DMS53 treated with DMSO at 0.1 percent for 48 hours (cell line): ENCODE results near the gene ZNF513.

Source experiments
- DNase-seq: peaks from one replicate; lab custom pipeline; 2025; ENCODE audit not compliant: unreplicated experiment; lab: John Stamatoyannopoulos, UW

Gene ZNF513

GRCh38 chr2:27390822-27391679 lies 10.5 kb upstream of the ZNF513 start:
- no peak for DNase-seq

GRCh38 chr2:27381577-27382181 lies 1.1 kb upstream of the ZNF513 start:
- no peak for DNase-seq

DNA sequence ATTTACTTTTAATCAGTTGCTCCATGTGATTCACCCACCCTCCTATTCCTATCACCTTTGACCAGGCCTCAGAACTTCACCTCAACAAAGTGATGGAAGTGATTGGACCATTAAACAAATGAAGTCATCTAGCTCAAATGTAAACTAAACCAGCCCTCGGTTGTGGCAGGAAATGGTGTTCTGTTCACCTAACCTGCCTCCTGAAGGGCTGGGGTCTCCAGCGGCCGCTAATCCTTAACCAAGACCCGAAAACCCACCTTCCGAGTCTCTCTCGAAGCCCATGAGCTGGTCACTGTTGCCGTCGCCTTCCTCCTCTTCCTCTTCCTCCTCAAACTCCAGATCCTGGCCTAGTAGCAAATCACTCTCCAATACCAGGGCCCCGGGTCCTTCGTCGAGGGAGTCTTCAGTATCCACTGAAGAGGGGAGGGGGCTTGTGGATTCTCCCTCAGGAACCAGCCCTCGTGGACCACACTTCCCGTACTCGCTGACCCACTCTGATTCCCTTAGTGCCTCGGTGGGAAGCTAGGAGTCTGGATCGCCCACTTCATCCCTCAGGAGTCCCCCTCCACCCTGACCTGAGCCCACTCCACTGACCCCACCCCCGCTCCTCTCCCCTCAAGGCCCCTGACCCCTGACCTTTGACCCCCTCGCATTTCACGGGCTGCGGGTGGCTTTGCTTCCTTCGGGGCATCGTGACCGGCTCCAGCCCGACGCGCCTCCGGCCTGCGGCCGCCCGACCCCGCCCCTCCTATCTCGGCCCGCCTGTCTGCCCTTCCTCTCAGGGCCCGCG lies 503 bp downstream of the ZNF513 start:
- DNase-seq = peak; percentile 35

- no peak for DNase-seq
Observed at GRCh38 chr2:27379383-27379835, 1.1 kb downstream of the ZNF513 start.

DNA sequence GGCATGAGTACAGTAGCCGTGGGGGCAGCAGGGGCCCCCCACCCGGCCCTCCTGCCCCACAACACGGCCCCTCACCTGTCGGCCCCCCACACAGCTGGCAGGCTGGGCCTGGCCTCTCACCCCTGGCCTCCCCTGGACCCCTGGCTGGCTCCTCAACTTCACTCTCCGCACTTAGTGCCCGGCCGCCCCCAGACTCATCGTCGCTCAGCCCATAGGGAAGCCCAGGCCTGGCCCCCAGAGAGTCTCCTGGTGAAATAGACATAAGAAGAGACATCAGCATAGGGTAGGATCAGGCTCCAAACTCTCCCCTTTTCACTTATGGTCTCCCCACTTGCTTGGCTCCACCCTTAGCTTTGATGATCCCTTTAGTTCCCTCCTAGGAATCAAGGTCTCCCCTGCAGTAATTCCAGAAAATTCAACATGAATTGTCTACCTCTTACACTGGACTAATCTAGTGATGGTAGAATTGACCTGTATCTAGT lies 1.7 kb downstream of the ZNF513 start:
- DNase-seq = no peak

DNA sequence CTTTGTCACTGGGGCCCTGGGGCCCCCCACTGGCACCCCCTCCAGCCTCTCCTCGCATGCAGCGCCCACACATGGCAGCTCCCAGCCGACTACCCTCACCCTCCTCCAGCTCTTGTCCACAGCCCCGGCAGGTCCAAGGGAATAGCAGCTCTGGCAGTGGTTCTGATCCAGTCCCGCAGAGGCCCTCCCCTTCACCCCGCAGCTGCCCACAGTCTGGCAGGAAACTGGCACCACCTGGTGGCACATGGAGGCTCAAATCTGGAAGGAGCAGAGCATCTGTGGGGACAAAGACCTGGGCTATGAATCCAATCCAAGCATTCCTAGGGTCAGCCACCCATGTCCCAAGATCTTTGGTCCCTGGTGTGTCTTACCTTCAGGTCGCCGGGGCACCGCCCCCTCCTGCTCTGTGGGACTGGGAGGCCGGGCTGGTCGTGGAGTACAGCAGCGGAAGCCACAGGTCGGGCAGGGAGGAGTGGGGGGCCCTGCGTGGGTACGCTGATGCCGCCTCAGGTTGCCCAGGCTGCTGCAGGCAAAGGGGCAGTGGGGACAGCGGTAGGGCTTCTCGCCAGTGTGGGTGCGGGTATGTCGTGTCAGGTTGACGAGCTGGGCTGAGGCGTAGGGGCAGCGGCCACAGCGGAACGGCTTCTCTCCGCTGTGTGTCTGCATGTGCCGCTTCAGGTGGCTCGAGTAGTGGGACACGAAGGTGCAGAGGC lies 2.3 kb downstream of the ZNF513 start:
- DNase-seq = no peak

DNA sequence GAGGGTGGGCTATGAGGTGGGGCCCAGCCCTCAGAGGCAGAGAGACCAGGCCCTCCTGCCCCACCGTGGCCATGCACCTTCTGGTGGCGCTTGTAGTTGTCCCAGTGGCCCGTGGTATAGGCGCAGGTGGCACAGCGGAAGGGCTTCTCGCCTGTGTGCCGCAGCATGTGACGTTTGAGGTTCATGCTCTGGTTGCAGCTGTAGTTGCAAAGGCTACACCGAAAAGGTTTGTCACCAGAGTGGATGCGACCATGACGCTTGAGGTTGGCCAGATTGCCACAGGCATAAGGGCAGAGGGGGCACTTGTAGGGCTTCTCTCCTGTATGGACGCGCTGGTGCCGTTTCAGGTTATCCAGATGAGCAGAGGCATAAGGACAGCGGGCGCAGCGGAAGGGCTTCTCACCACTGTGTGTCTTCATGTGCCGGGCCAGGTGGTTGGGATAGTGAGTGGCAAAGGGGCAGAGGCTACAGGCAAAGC lies 2.9 kb downstream of the ZNF513 start:
- DNase-seq = no peak

GRCh38 chr2:27376866-27377617 lies 3.5 kb downstream of the ZNF513 start:
- no peak for DNase-seq

GRCh38 chr2:27376151-27376865 lies 4.2 kb downstream of the ZNF513 start:
- no peak for DNase-seq

DNA sequence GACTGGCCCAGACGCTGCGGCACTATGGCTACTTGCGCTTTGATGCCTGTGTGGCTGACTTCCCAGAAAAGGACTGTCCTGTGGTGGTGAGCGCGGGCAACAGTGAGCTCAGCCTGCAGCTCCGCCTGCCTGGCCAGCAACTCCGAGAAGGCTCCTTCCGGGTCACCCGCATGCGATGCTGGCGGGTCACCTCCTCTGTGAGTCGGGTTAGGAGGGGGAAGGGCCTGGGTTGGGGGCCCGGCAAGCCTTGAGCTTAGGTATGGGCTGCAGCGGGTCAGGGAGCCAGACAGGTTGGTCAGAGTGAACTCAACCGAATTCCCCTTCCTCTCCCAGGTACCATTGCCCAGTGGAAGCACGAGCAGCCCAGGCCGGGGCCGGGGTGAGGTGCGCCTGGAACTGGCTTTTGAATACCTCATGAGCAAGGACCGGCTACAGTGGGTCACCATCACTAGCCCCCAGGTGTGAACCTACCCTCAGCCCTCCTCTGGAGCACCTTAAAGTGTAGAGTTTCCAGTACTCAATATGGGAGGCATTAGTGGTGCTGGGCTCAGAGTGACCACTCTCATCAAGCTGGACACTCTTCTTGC lies 4.9 kb downstream of the ZNF513 start:
- no peak for DNase-seq

DNA sequence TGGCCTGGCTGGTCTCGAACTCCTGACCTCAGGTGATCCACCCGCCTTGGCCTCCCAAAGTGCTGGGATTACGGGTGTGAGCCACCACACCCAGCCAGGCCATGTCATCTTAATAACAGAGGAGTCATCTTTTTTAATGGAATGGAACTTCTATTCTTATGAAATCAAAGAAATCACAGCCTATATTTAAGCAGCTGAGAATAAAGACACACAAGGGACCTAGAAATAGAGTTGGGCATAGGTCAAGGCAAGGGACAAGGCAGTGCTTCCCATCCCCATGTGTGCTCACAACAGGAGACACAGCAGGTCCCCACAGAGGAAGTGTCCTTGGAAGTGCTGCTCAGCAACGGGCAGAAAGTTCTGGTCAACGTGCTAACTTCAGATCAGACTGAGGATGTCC lies 7.0 kb downstream of the ZNF513 start:
- no peak for DNase-seq

DNA sequence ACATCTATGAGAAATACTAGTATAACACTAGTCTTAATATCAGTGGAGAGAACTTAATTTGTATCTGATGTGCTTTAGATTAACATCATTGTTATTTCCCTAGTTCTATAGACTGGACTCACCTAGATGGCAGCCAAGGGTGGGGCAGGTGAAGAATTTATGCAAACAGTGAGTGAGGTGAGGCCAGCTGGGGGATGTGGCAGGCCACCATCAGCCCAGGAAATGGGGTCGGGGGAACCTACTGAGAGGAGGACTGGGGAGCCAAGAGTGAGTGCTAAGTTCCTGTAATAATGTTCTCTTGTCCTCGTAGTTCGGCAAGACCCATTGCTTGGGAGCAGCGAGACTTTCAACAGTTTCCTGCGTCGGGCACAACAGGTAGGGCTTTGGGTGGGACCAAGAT lies 7.6 kb downstream of the ZNF513 start:
- no peak for DNase-seq

- no peak for DNase-seq
Observed at GRCh38 chr2:27370816-27371620, 9.5 kb downstream of the ZNF513 start.

GRCh38 chr2:27370026-27370815 lies 10.3 kb downstream of the ZNF513 start, which contains the start of the genes EIF2B4 and SNX17:
Gene EIF2B4 (minus strand): TSS chr2:27370338. CDS start chr2:27370314, 24 bp downstream.
Gene SNX17 (plus strand): TSS chr2:27370616. CDS start chr2:27370744, 128 bp downstream.
- peak; percentile 93 for DNase-seq

DNA sequence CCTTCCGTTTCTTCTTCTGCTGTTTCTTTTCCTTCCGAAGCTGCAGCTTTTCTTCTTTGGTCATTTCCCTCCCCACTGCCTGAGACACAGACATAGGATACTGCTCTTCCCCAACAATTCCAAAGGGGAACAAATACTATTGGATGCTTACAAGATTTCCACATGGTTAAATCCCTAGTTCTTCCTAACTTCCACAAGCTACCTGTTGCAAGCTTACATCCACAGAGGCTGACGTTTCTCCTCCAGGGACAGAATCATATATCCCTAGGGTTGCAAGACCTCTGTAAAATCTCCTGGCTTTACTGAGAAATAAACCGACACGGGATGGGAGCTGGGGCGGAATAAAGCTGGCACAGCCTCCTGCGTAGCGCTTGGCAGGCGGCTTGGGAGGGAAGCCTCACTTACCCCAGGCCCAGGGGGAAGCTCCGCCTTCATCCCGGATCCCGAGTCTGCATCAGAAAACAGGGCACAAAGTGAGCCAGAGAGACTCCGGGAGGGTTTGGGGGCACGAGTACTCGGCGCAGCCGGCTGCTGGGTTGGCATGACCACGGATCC lies 11.0 kb downstream of the ZNF513 start:
- DNase-seq = peak; percentile 18

DNA sequence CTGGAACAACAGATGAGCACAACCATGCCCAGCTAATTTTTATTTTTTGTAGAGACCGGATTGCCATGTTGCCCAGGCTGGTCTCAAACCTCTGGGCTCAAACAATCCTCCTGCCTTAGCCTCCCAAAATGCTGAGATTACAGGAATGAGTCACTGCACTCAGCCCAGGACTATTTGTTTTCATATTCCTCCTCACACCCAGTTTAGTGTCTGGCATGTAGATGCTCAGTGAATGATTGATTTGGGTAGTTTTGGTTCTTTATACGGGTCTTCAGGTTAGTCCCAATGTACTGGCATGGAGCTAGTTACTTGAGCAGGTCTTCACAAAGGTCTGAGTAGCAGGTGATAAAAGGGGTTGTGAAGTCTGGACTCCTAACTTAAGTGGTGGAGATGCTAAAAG lies 16.6 kb downstream of the ZNF513 start:
- no peak for DNase-seq
